DOHH2 (cell line): ENCODE measurements around the gene JOSD1.
A peak's percentile ranks its signal among the peaks of the same experiment; 100 is the strongest.

Experiments
- H3F3A ChIP-seq: fragments of 200-600 bp; sonication (generic), shearing (Covaris generic); 2 replicates; pipeline ENCODE4 v1.6.0; 2016; ENCODE audit warnings: antibody characterized with exemption, mild to moderate bottlenecking; ENCODE audit not compliant: control insufficient read depth, insufficient read depth
- H3K27ac ChIP-seq: fragments of 200-600 bp; sonication (generic); 2 replicates; pipeline ENCODE4 v1.5.1; 2014; ENCODE audit warnings: low read depth, mild to moderate bottlenecking, low read length, moderate library complexity
- H3K27me3 ChIP-seq: fragments of 200-600 bp; sonication (generic); 2 replicates; pipeline ENCODE4 v1.6.1; 2014; ENCODE audit warnings: mild to moderate bottlenecking, low read length, mixed read lengths; ENCODE audit not compliant: control insufficient read depth
- H3K36me3 ChIP-seq: fragments of 200-600 bp; sonication (generic); 2 replicates; pipeline ENCODE4 v1.6.1; 2014; ENCODE audit warnings: mild to moderate bottlenecking, low read length, moderate library complexity, mixed read lengths; ENCODE audit not compliant: control insufficient read depth
- H3K4me1 ChIP-seq: fragments of 200-600 bp; sonication (generic); 2 replicates; pipeline ENCODE4 v1.6.1; 2014; ENCODE audit warnings: mild to moderate bottlenecking, low read length, mixed read lengths; ENCODE audit not compliant: control insufficient read depth
- H3K4me2 ChIP-seq: fragments of 200-600 bp; sonication (generic); 2 replicates; pipeline ENCODE4 v1.6.0; 2014; ENCODE audit warnings: mild to moderate bottlenecking, low read length, moderate library complexity
- H3K4me3 ChIP-seq: fragments of 200-600 bp; sonication (generic); 2 replicates; pipeline ENCODE4 v1.5.1; 2014; ENCODE audit warnings: mild to moderate bottlenecking, low read length, mixed read lengths
- H3K79me2 ChIP-seq: fragments of 200-600 bp; sonication (generic); 2 replicates; pipeline ENCODE4 v1.6.1; 2014; ENCODE audit warnings: mild to moderate bottlenecking, low read length, mixed read lengths; ENCODE audit not compliant: control insufficient read depth
- H3K9me2 ChIP-seq: fragments of 200-600 bp; sonication (generic); replicated peaks from 2 replicates; pipeline ENCODE4 v1.6.1; 2014; ENCODE audit warnings: mild to moderate bottlenecking, low read length, mixed read lengths; ENCODE audit not compliant: control insufficient read depth
- H3K9me3 ChIP-seq: fragments of 200-600 bp; sonication (generic); 2 replicates; pipeline ENCODE4 v1.6.1; 2014; ENCODE audit warnings: antibody characterized with exemption, low read length, mixed read lengths; ENCODE audit not compliant: control insufficient read depth, insufficient read depth
- H4K20me1 ChIP-seq: fragments of 200-600 bp; sonication (generic); 2 replicates; pipeline ENCODE4 v1.6.0; 2014; ENCODE audit warnings: low read depth, mild to moderate bottlenecking, antibody characterized with exemption, low read length, moderate library complexity; ENCODE audit not compliant: control insufficient read depth, insufficient read depth
- EZH2phosphoT487 ChIP-seq: fragments of 200-600 bp; sonication (generic); IDR thresholded peaks from 2 replicates; pipeline ENCODE4 v1.6.1; 2017; ENCODE audit warnings: borderline replicate concordance, mild to moderate bottlenecking, antibody characterized with exemption, low read length, moderate library complexity, mixed read lengths
- TF ChIP-seq, protein P1 (sequence below): fragments of 200-600 bp; sonication (generic); IDR thresholded peaks from one replicate; pipeline ENCODE4 v1.5.1; 2014; ENCODE audit warnings: antibody characterized with exemption, mild to moderate bottlenecking, low read depth, low read length; ENCODE audit not compliant: poor library complexity, severe bottlenecking

Gene JOSD1

GRCh38 chr22:38707984-38708383 lies 7.2 kb upstream of the JOSD1 start:
- Histone ChIP-seq H3K4me1 (peaks cover 48% of the 10 kb centered on the region), H3K9me2 (no peaks in the 10 kb centered on the region), H3K27me3 (no peaks in the 10 kb centered on the region), H3F3A (peaks cover 5% of the 10 kb centered on the region; the same call in 1 of the 2 replicates), H4K20me1 (peaks cover 51% of the 10 kb centered on the region), H3K27ac (no peak overlapping the region), H3K4me2 (peak overlapping the region; percentile 100), H3K36me3 (peaks cover 49% of the 10 kb centered on the region), H3K4me3 (peak overlapping the region; percentile 76), H3K79me2 (peaks cover 72% of the 10 kb centered on the region), H3K9me3 (no peaks in the 10 kb centered on the region)
- TF ChIP-seq EZH2phosphoT487 = no peak
- TF ChIP-seq, protein P1, sequence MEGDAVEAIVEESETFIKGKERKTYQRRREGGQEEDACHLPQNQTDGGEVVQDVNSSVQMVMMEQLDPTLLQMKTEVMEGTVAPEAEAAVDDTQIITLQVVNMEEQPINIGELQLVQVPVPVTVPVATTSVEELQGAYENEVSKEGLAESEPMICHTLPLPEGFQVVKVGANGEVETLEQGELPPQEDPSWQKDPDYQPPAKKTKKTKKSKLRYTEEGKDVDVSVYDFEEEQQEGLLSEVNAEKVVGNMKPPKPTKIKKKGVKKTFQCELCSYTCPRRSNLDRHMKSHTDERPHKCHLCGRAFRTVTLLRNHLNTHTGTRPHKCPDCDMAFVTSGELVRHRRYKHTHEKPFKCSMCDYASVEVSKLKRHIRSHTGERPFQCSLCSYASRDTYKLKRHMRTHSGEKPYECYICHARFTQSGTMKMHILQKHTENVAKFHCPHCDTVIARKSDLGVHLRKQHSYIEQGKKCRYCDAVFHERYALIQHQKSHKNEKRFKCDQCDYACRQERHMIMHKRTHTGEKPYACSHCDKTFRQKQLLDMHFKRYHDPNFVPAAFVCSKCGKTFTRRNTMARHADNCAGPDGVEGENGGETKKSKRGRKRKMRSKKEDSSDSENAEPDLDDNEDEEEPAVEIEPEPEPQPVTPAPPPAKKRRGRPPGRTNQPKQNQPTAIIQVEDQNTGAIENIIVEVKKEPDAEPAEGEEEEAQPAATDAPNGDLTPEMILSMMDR = no peak

DNA sequence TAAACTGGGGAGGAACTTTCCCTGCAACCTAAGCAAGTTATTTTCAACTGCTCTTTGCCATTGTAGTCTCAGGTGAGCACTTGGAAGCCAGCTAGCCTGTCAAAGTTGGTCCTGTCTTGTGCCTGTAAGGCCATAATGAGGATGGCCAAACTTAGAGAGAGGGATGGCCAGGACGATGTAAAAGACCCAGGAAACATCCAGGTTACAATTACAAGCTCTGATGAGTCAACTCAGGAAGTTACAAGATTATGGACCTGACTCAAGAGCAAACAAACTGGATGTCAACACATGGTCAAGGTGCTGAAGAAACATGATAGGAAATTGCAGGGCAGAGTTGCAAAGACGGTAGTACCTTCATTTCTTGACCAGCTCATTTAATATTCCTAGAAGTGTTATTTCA lies 6.6 kb upstream of the JOSD1 start:
- H3K79me2 ChIP-seq = peaks cover 65% of the 10 kb centered on the region
- peak overlapping the region; percentile 58; the same call in 1 of the 2 replicates for H3K27ac ChIP-seq
- H3K4me3 ChIP-seq = peak overlapping the region; percentile 76
- no peaks in the 10 kb centered on the region for H3K9me3 ChIP-seq
- H3K36me3 ChIP-seq = peaks cover 43% of the 10 kb centered on the region
- H4K20me1 ChIP-seq = peaks cover 46% of the 10 kb centered on the region
- H3K27me3 ChIP-seq = no peaks in the 10 kb centered on the region
- TF ChIP-seq, protein P1 = no peak
- no peak for TF ChIP-seq EZH2phosphoT487
- peak overlapping the region; percentile 100 for H3K4me2 ChIP-seq
- peaks cover 5% of the 10 kb centered on the region; the same call in 1 of the 2 replicates for H3F3A ChIP-seq
- no peaks in the 10 kb centered on the region for H3K9me2 ChIP-seq
- H3K4me1 ChIP-seq = peaks cover 51% of the 10 kb centered on the region

GRCh38 chr22:38706901-38707195 lies 6.1 kb upstream of the JOSD1 start:
- peaks cover 61% of the 10 kb centered on the region for H3K79me2 ChIP-seq
- peaks cover 55% of the 10 kb centered on the region for H3K4me1 ChIP-seq
- H3K36me3 ChIP-seq = peaks cover 40% of the 10 kb centered on the region
- H3K9me3 ChIP-seq = no peaks in the 10 kb centered on the region
- H3K4me3 ChIP-seq = peak overlapping the region; percentile 76
- peak overlapping the region; percentile 58; the same call in 1 of the 2 replicates for H3K27ac ChIP-seq
- TF ChIP-seq EZH2phosphoT487 = no peak
- TF ChIP-seq, protein P1 = no peak
- peaks cover 46% of the 10 kb centered on the region for H4K20me1 ChIP-seq
- H3F3A ChIP-seq = peaks cover 5% of the 10 kb centered on the region; the same call in 1 of the 2 replicates
- no peaks in the 10 kb centered on the region for H3K9me2 ChIP-seq
- no peaks in the 10 kb centered on the region for H3K27me3 ChIP-seq
- H3K4me2 ChIP-seq = peak overlapping the region; percentile 100
